Endothelial cell (in vitro differentiated cells): ENCODE results near the gene ENHO. TPM values are rescaled to one million over a fixed set of nuclear protein-coding genes. Genes with fewer than 3 reads are reported as not detected.

Experiments used
- DNase-seq: peaks from one replicate; pipeline ENCODE4 v3.0.0; 2021; ENCODE audit warnings: low spot score
- H3K27ac Mint-ChIP-seq: one replicate; pipeline ENCODE4 v1.8.0; 2021; ENCODE audit warnings: mixed read lengths, inconsistent platforms; ENCODE audit not compliant: unreplicated experiment
- H3K27me3 Mint-ChIP-seq: one replicate; pipeline ENCODE4 v1.8.0; 2021; ENCODE audit warnings: mild to moderate bottlenecking, moderate library complexity, mixed read lengths, inconsistent platforms; ENCODE audit not compliant: unreplicated experiment
- H3K36me3 Mint-ChIP-seq: one replicate; pipeline ENCODE4 v1.8.0; 2021; ENCODE audit warnings: mild to moderate bottlenecking, low read depth, mixed read lengths, inconsistent platforms; ENCODE audit not compliant: unreplicated experiment
- H3K4me1 Mint-ChIP-seq: one replicate; pipeline ENCODE4 v1.8.0; 2021; ENCODE audit warnings: mild to moderate bottlenecking, mixed read lengths, inconsistent platforms; ENCODE audit not compliant: unreplicated experiment
- H3K4me3 Mint-ChIP-seq: one replicate; pipeline ENCODE4 v1.8.0; 2021; ENCODE audit warnings: mild to moderate bottlenecking, mixed read lengths, inconsistent platforms; ENCODE audit not compliant: unreplicated experiment
- H3K9me3 Mint-ChIP-seq: one replicate; pipeline ENCODE4 v1.8.0; 2021; ENCODE audit warnings: mixed read lengths, inconsistent platforms; ENCODE audit not compliant: unreplicated experiment
- CTCF ChIP-seq: fragments of 200-600 bp; sonication (generic); IDR thresholded peaks from one replicate; pipeline ENCODE4 v1.5.0; 2021; ENCODE audit warnings: antibody characterized with exemption; ENCODE audit not compliant: unreplicated experiment
- total RNA-seq: library from RNA; stranded (reverse); fragmentation: NEBNext Ultra II Directional; extraction: Animal tissue kit (Norgen Biotek cat#: 25700); gene quantifications from one replicate; pipeline ENCODE4 v1.2.1, GENCODE V29; 2021; ENCODE audit not compliant: unreplicated experiment

The ENHO gene
- total RNA-seq, 1 donor from 2014 or later, result 4.1 TPM

- H3K27ac Mint-ChIP-seq, result no peak overlapping the region
- no peak for DNase-seq
- peaks cover 1% of the 10 kb centered on the region for H3K27me3 Mint-ChIP-seq
- H3K4me1 Mint-ChIP-seq, result no peaks in the 10 kb centered on the region
- no peak overlapping the region for H3K4me3 Mint-ChIP-seq
- H3K9me3 Mint-ChIP-seq, result no peaks in the 10 kb centered on the region
- no peak for TF ChIP-seq CTCF
- no peaks in the 10 kb centered on the region for H3K36me3 Mint-ChIP-seq
Measured at GRCh38 chr9:34477541-34477940, 45.2 kb downstream of the ENHO start.

- Mint-ChIP-seq H3K27ac (no peak overlapping the region), H3K4me3 (no peak overlapping the region), H3K36me3 (no peaks in the 10 kb centered on the region), H3K9me3 (no peaks in the 10 kb centered on the region), H3K4me1 (no peaks in the 10 kb centered on the region), H3K27me3 (peaks cover 1% of the 10 kb centered on the region)
- no peak for DNase-seq
- no peak for TF ChIP-seq CTCF
Measured at GRCh38 chr9:34475097-34475496, 47.7 kb downstream of the ENHO start.

Other genes with a start within 250 kb of the ENHO start
- gene KIF24, start 193.7 kb downstream of the ENHO start, total RNA-seq, result 2.2 TPM
- gene NUDT2, start 193.4 kb downstream of the ENHO start, total RNA-seq, result 16.8 TPM
- 77.0 TPM for gene MYORG, start 146.1 kb downstream of the ENHO start, total RNA-seq
- 55.3 TPM for gene FAM219A, start 64.4 kb downstream of the ENHO start, total RNA-seq
- gene DNAI1, start 64.2 kb downstream of the ENHO start, total RNA-seq, result 0.74 TPM
- gene CNTFR, start 66.7 kb upstream of the ENHO start, total RNA-seq, result 3.1 TPM
- gene RPP25L, start 89.1 kb upstream of the ENHO start, total RNA-seq, result 12.9 TPM
- gene DCTN3, start 97.5 kb upstream of the ENHO start, total RNA-seq, result 81.5 TPM
- gene ARID3C, start 106.1 kb upstream of the ENHO start, total RNA-seq, result not detected
- gene SIGMAR1, start 114.8 kb upstream of the ENHO start, total RNA-seq, result 25.9 TPM
- gene GALT, start 123.7 kb upstream of the ENHO start, total RNA-seq, result 53.1 TPM
- 61.4 TPM for gene IL11RA, start 129.2 kb upstream of the ENHO start, total RNA-seq
- not detected for gene CCL27, start 139.7 kb upstream of the ENHO start, total RNA-seq
- not detected for gene CCL19, start 168.3 kb upstream of the ENHO start, total RNA-seq
- gene CCL21, start 187.1 kb upstream of the ENHO start, total RNA-seq, result not detected